ES-I3 (cell line): ENCODE results near the gene GPR78.

Experiments used
- H3K36me3 ChIP-seq: 2 replicates; pipeline ENCODE4 v1.6.1; 2013; ENCODE audit warnings: mild to moderate bottlenecking, low read length, control low read depth, moderate library complexity; ENCODE audit not compliant: insufficient read depth
- H3K4me1 ChIP-seq: 2 replicates; pipeline ENCODE4 v1.6.1; 2013; ENCODE audit warnings: mild to moderate bottlenecking, control low read depth, low read length; ENCODE audit not compliant: insufficient read depth
- H3K9ac ChIP-seq: 2 replicates; pipeline ENCODE4 v1.6.1; 2013; ENCODE audit warnings: low read depth, mild to moderate bottlenecking, low read length, moderate library complexity
- H3K9me3 ChIP-seq: 2 replicates; pipeline ENCODE4 v1.6.1; 2013; ENCODE audit warnings: mild to moderate bottlenecking, low read length, moderate library complexity; ENCODE audit not compliant: control insufficient read depth, insufficient read depth

Gene GPR78

GRCh38 chr4:8541981-8542715 lies 38.0 kb upstream of the GPR78 start:
- Histone ChIP-seq H3K36me3 (no peaks in the 10 kb centered on the region), H3K4me1 (no peaks in the 10 kb centered on the region; the same call in 1 of the 2 replicates), H3K9ac (no peak overlapping the region), H3K9me3 (no peaks in the 10 kb centered on the region)

DNA sequence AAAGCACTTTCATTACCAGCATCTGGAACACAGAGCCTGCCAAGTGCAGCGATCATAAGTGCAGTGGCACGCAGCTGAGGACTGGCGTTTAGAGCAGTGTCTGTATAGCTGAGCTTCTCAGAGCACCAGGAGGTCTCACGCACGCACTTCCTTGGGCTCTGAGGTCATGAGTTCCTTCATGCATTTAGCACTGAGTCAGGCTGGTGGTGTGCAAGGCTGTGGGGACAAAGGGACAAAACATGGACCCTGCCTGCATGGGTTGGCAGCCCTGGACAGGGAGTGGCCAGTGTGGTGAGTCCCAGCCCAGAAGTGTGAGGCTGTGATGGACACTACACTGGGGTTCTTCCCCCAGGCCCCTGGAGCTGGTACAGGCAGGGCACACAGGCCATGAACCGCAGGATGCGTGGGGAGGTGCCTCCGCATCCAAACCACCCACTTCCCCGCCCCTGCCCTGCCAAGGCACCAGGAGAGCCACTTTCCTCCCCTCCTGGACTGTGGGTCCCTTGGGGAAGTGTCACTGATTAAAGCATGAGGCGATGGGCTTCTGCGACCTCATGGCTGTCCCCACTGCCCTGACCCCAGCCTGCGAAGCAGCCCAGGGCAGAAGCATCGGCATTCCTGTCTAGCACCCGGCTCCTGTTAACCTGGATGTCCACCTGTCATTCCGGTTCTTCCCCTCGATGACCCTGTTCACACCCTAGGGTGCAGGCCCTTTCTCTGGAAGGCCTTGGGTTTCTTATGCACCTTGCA lies 37.2 kb upstream of the GPR78 start:
- H3K4me1 ChIP-seq, result no peaks in the 10 kb centered on the region; the same call in 1 of the 2 replicates
- H3K36me3 ChIP-seq, result no peaks in the 10 kb centered on the region
- H3K9ac ChIP-seq, result no peak overlapping the region
- H3K9me3 ChIP-seq, result no peaks in the 10 kb centered on the region

- no peaks in the 10 kb centered on the region; the same call in 1 of the 2 replicates for H3K4me1 ChIP-seq
- H3K36me3 ChIP-seq, result no peaks in the 10 kb centered on the region
- no peaks in the 10 kb centered on the region for H3K9me3 ChIP-seq
- no peak overlapping the region for H3K9ac ChIP-seq
Measured at GRCh38 chr4:8543623-8544022, 36.6 kb upstream of the GPR78 start.

DNA sequence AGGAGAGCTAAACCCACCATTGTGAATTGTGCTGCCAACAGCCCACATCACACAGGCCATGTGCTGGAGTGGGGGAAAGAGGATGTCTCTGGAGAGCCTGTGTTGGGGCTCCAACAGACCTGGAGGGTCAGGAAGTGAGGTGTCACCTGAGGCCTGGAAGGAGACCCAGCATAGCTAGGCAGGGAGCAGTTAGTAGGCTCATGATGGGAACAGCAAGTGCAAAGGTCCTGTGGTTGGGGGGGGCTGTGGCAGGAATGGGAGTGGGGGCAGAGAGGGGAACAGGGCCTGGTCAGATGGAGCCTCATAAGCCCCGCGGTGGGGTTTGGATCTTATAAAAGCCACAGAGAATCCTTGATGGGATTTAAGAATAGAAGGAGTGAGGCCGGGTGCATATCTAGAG lies 35.9 kb upstream of the GPR78 start:
- H3K9ac ChIP-seq, result no peak overlapping the region
- H3K9me3 ChIP-seq, result no peaks in the 10 kb centered on the region
- no peaks in the 10 kb centered on the region; the same call in 1 of the 2 replicates for H3K4me1 ChIP-seq
- no peaks in the 10 kb centered on the region for H3K36me3 ChIP-seq

- H3K9ac ChIP-seq, result no peak overlapping the region
- no peaks in the 10 kb centered on the region for H3K9me3 ChIP-seq
- H3K4me1 ChIP-seq, result no peaks in the 10 kb centered on the region; the same call in 1 of the 2 replicates
- no peaks in the 10 kb centered on the region for H3K36me3 ChIP-seq
Measured at GRCh38 chr4:8544741-8545438, 35.3 kb upstream of the GPR78 start.

DNA sequence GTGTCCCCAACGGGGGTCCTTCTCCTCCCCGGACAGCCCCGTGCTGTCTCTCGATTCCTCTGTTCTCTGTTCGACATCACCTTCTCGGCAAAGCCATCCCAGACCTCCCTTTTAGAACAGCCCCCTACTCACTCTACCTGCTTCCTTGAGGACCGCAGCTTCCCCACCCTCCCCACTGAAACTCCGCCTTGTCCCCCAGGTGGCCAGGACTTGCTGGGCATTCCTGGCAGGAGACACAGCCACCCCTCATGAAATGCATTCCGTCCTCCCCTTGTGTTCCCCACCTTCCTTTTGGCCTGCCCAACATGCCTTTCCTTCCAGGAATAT lies 34.8 kb upstream of the GPR78 start:
- no peak overlapping the region for H3K9ac ChIP-seq
- H3K36me3 ChIP-seq, result no peaks in the 10 kb centered on the region
- H3K9me3 ChIP-seq, result no peaks in the 10 kb centered on the region
- no peaks in the 10 kb centered on the region; the same call in 1 of the 2 replicates for H3K4me1 ChIP-seq

- H3K9ac ChIP-seq, result no peak overlapping the region
- no peaks in the 10 kb centered on the region for H3K36me3 ChIP-seq
- H3K9me3 ChIP-seq, result no peaks in the 10 kb centered on the region
- no peaks in the 10 kb centered on the region; the same call in 1 of the 2 replicates for H3K4me1 ChIP-seq
Measured at GRCh38 chr4:8546766-8547107, 33.5 kb upstream of the GPR78 start.

- Histone ChIP-seq H3K4me1 (no peaks in the 10 kb centered on the region; the same call in 1 of the 2 replicates), H3K36me3 (no peaks in the 10 kb centered on the region), H3K9ac (no peak overlapping the region), H3K9me3 (no peaks in the 10 kb centered on the region)
Measured at GRCh38 chr4:8547108-8547911, 32.9 kb upstream of the GPR78 start.

GRCh38 chr4:8547912-8548730 lies 32.1 kb upstream of the GPR78 start:
- Histone ChIP-seq H3K9ac (no peak overlapping the region), H3K36me3 (no peaks in the 10 kb centered on the region), H3K9me3 (no peaks in the 10 kb centered on the region), H3K4me1 (no peaks in the 10 kb centered on the region; the same call in 1 of the 2 replicates)

DNA sequence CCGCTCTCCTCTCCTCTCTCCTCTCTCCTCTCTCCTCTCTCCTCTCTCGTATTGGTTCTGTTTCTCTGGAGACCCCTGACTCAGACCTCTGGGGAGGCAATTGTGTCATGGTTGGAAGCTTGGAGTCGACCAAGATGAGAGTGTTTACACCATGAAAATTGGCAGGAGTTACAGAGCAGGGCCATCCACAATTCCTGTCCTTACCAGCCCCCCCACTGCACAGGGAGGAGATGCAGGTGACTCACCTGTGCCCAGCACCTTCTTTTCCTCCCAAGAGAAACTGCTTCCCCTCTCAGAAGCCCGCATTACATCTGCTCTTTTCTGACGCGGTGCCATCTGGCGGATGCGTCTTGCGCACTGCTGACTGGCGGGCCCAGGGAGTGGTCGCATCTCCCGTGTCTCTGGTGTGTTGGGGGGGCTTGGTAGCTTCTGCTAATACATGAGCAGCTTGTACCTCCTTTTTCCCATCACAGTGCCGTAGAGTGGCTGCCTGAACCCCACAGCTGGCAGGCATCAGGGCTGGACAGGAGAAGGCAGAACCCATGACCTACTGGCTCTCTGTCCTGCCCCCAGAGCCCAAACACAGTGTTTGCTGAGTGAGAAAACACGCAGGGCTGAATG lies 31.4 kb upstream of the GPR78 start:
- Histone ChIP-seq H3K9ac (no peak overlapping the region), H3K9me3 (no peaks in the 10 kb centered on the region), H3K4me1 (no peaks in the 10 kb centered on the region; the same call in 1 of the 2 replicates), H3K36me3 (no peaks in the 10 kb centered on the region)

- Histone ChIP-seq H3K9ac (no peak overlapping the region), H3K9me3 (no peaks in the 10 kb centered on the region), H3K36me3 (no peaks in the 10 kb centered on the region), H3K4me1 (no peaks in the 10 kb centered on the region; the same call in 1 of the 2 replicates)
Measured at GRCh38 chr4:8549352-8549931, 30.8 kb upstream of the GPR78 start.

GRCh38 chr4:8550691-8551090 lies 29.5 kb upstream of the GPR78 start:
- Histone ChIP-seq H3K36me3 (no peaks in the 10 kb centered on the region), H3K4me1 (no peaks in the 10 kb centered on the region; the same call in 1 of the 2 replicates), H3K9ac (no peak overlapping the region), H3K9me3 (no peaks in the 10 kb centered on the region)

DNA sequence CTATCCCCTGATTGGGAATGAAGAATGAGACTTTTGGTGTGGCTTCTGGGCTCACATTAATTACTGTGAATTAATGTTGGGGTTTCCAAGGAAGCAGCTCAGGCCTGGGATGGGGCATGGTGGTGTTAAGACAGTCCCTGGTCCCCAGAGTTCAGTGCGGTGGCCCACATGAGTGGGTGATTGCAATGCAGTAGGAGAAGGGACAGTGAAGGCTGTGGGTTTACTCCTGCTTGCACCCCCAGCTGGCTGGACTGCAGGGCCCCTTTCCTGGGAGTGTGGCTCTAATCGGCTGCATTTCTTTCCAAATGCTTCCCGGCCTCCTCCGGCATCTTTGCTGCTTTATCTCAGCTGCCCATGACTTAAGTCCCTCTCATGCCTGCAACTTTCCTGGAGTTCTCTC lies 28.2 kb upstream of the GPR78 start:
- peaks cover 5% of the 10 kb centered on the region; the same call in 1 of the 2 replicates for H3K4me1 ChIP-seq
- no peaks in the 10 kb centered on the region for H3K9me3 ChIP-seq
- H3K9ac ChIP-seq, result no peak overlapping the region
- no peaks in the 10 kb centered on the region for H3K36me3 ChIP-seq
